Left ventricle myocardium inferior (tissue), 1 donor: ENCODE results near the gene RNF146. TPM values are rescaled to one million over a fixed set of nuclear protein-coding genes. Genes with fewer than 3 reads are reported as not detected.

Experiments
- DNase-seq: peaks from one replicate; pipeline ENCODE4 v3.0.0-alpha.2; 2020
- H3K27ac ChIP-seq: fragments of 200-600 bp; replicated peaks from 2 replicates; pipeline ENCODE4 v1.8.0; 2021
- H3K27me3 ChIP-seq: fragments of 200-600 bp; 2 replicates; pipeline ENCODE4 v1.8.0; 2021; ENCODE audit warnings: low read depth
- H3K36me3 ChIP-seq: fragments of 200-600 bp; 2 replicates; pipeline ENCODE4 v1.8.0; 2021
- H3K4me1 ChIP-seq: fragments of 200-600 bp; 2 replicates; pipeline ENCODE4 v1.8.0; 2021
- H3K4me3 ChIP-seq: fragments of 200-600 bp; 2 replicates; pipeline ENCODE4 v1.8.0; 2021; ENCODE audit warnings: mild to moderate bottlenecking, moderate library complexity
- H3K9me3 ChIP-seq: fragments of 200-600 bp; replicated peaks from 2 replicates; pipeline ENCODE4 v1.8.0; 2021
- CTCF ChIP-seq: fragments of 200-600 bp; IDR thresholded peaks from 2 replicates; pipeline ENCODE4 v1.8.0; 2021; ENCODE audit warnings: antibody characterized with exemption, mild to moderate bottlenecking, borderline replicate concordance
- intact Hi-C: fragments of 100-400 bp; cut with micrococcal nuclease; formaldehyde crosslinking; loops from one replicate; pipeline ENCODE4 v1.11.0; 2022
- total RNA-seq: library from RNA; stranded (reverse); fragmentation: NEBNext Ultra II Directional; extraction: Animal tissue kit (Norgen Biotek cat#: 25700); gene quantifications from one replicate; pipeline ENCODE4 v1.2.1, GENCODE V29; 2021
- donor health status: DM: no; HTN: yes; CAD: no; lungs with severe emphysema.

The RNF146 gene
- total RNA-seq, 1 donor from 2014 or later = 48.7 TPM

DNA sequence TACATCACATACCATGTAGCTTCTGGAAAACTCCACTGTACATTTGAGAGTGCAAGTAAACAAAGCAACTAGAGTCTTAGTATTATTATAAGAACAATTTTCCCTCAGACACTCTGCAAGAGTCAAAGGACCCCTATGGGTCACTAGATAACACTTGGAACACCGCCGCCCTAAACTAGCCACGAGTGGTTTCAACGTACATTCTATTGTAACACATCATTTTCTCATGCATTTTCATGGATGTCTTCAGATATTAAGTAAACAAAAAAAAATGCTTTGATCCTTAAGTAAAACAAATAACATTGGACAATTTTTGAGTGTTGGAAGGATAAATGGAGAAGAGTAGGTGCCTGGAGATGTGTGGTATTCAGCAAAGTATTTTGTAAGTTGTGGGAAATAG is 3.2 kb upstream of the RNF146 start:
- Histone ChIP-seq H3K27me3 (no peaks in the 10 kb centered on the region), H3K27ac (no peak overlapping the region), H3K4me1 (peaks cover 29% of the 10 kb centered on the region), H3K4me3 (no peak overlapping the region), H3K9me3 (no peaks in the 10 kb centered on the region), H3K36me3 (no peaks in the 10 kb centered on the region)
- no peak for DNase-seq
- no peak for TF ChIP-seq CTCF
- intact Hi-C loops = no loop called here

DNA sequence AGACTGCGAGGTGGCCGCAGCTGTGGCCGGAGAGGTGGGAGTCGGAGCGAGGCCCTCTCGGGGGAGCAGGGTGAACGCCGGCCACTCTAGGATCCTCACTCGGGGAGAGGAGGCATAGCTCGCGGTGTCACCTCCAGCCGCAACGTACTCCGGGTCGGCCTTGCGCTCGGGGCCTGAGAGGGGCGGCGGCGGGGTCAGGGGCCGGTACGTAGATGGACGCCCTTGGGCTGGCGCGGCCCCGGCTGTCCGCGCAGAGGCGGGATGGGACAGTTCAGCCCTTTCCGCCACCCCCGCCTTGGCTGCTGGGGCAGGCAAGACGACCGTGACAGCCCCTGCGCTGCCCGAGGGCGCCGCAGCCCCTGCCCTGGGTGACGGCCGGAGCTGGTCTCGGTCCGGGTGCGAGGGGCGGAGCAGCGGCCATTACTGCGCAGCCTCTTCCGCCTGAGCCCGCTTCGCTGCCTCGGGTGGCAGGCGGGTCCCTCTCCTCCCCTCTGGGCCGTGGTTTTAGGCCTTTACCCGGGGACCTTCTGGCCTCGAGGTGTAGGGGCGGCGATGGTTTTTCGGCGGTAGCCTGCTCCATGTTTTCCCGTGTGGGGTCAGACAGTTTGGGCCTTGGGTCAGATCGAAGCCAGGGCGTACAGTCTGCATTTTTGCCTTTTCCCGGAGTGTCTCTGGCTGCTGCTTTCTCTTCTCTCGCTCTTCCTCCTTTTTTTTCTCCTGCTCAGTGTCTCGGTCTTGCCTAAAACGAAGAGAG is 405 bp downstream of the RNF146 start:
- H3K27me3 ChIP-seq = no peaks in the 10 kb centered on the region
- no peak for TF ChIP-seq CTCF
- intact Hi-C loops = no loop called here
- H3K36me3 ChIP-seq = no peaks in the 10 kb centered on the region
- peak overlapping the region; percentile 100 for H3K27ac ChIP-seq
- H3K4me1 ChIP-seq = peaks cover 65% of the 10 kb centered on the region
- H3K4me3 ChIP-seq = peak overlapping the region; percentile 94
- DNase-seq = peak; percentile 64
- no peaks in the 10 kb centered on the region for H3K9me3 ChIP-seq

DNA sequence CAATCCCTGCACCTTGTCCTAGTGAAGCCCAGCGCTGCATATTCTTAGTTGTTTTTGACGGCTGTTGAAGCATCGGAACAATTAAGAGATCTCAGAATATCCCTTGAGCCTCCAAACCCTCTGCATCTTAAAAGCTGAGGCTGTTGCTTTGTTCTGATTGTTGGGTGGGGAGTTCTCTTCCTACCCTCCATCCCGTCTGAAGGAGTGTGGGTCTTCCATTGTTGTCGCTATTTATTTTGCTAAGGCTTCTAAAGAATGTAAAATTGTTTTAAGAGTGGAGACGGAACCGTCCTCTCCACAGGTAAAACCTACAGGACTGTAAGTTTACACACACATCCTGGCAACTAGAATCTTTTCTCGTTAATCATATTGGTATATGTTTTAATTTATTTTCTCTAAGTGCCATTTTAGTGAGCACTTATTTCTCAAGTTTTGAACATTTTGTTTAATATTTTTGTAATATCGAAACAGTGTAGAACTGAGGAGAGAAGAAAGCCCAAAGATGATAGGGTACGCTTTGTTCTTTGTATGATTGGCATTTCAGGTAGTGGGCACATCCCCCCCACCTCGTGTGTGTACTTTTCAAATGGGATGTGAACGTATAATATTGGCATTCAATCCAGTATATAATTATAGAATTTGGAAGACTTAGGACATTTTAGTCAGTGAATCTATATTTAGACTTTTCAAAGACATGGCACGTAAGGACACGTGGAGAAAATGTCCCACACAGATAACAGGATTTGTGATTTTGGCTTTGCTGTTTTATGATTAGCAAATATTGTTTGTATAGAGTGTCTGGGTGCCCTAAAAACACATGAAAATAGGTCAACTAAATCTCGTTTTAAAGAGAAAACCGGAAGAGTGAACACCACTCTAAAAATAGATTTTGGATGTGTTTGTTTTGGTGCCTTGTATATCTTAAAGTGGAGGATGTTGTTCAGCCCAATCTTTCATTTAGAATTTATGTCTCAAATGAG is 1.3 kb downstream of the RNF146 start:
- Histone ChIP-seq H3K9me3 (no peaks in the 10 kb centered on the region), H3K27me3 (no peaks in the 10 kb centered on the region), H3K27ac (peak overlapping the region; percentile 100), H3K36me3 (no peaks in the 10 kb centered on the region), H3K4me3 (peak overlapping the region; percentile 94), H3K4me1 (peaks cover 73% of the 10 kb centered on the region)
- DNase-seq = no peak
- no peak for TF ChIP-seq CTCF
- intact Hi-C loops = no loop called here

DNA sequence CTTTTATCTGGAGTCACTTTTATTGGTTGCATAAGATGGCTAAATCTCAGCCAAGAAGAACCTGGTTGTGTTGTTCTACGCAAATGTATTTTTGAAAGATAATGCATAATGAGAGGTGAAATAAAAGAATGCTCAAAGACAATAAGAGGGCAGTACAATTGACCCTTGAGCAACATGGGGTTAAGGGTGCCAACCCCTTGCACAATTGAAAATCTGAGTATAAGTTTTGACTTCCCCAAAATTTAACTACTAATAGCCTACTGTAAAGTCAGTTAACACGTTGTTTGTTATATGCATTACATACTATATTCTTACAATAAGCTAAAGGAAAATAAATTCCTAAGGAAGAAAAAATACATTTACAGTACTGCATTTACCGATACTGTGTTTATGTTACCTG is 5.9 kb downstream of the RNF146 start:
- H3K27me3 ChIP-seq = no peaks in the 10 kb centered on the region
- no peak for TF ChIP-seq CTCF
- H3K27ac ChIP-seq = no peak overlapping the region
- intact Hi-C loops = no loop called here
- H3K9me3 ChIP-seq = no peaks in the 10 kb centered on the region
- no peak overlapping the region for H3K4me3 ChIP-seq
- H3K36me3 ChIP-seq = no peaks in the 10 kb centered on the region
- no peak for DNase-seq
- peaks cover 100% of the 10 kb centered on the region for H3K4me1 ChIP-seq

DNA sequence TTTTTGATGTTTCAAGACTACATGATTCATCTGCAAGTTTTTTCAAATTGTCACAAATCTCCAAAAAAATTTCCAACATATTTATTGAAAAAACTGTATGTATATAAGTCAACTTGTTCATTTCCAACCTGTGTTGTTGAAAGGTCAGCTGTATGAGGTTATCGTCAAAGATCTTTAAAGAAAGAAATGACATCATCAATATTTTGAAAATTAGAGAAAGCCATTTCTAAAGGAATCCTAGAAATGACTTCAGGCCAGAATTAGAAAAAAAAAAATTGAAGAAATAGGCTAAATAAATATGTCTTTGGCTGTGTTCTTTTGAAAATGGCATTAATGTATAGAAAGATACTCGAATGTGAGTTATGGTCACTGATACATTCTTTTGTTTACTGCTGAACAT is 6.8 kb downstream of the RNF146 start:
- Histone ChIP-seq H3K4me3 (no peak overlapping the region), H3K27me3 (no peaks in the 10 kb centered on the region), H3K4me1 (peaks cover 100% of the 10 kb centered on the region), H3K27ac (no peak overlapping the region), H3K36me3 (no peaks in the 10 kb centered on the region), H3K9me3 (no peaks in the 10 kb centered on the region)
- TF ChIP-seq CTCF = no peak
- no peak for DNase-seq
- intact Hi-C loops = no loop called here
